Large intestine (tissue), 3 donors: ENCODE data around the gene DLL4. TPM values are rescaled to one million over a fixed set of nuclear protein-coding genes. Genes with fewer than 3 reads are reported as not detected.

Experiments
- DNase-seq, 2 donors: peaks; one replicate each; pipeline versions ENCODE4 v3.0.0 to v3.0.0-alpha.2; 2013
- H3K27ac ChIP-seq: one replicate; pipeline ENCODE4 v1.5.1; 2013; ENCODE audit warnings: low read length
- H3K27me3 ChIP-seq: 2 replicates; pipeline ENCODE4 v1.6.1; 2013; ENCODE audit warnings: low read length; ENCODE audit not compliant: control insufficient read depth, insufficient read depth
- H3K36me3 ChIP-seq: 2 replicates; pipeline ENCODE4 v1.6.1; 2013; ENCODE audit warnings: low read length; ENCODE audit not compliant: control insufficient read depth, insufficient read depth
- H3K4me1 ChIP-seq: one replicate; pipeline ENCODE4 v1.6.1; 2013; ENCODE audit warnings: low read length; ENCODE audit not compliant: control insufficient read depth, insufficient read depth
- H3K4me3 ChIP-seq: one replicate; pipeline ENCODE4 v1.5.1; 2013; ENCODE audit warnings: low read length
- H3K9me3 ChIP-seq: one replicate; pipeline ENCODE4 v1.6.1; 2013; ENCODE audit warnings: mild to moderate bottlenecking, low read depth, low read length, moderate library complexity; ENCODE audit not compliant: control insufficient read depth
- WGBS: methylation state at CpG from one replicate; pipeline ENCODE4 v1.1.5; 2013; ENCODE audit warnings: low lambda C conversion rate; ENCODE audit not compliant: insufficient coverage; 5-methylcytosine and 5-hydroxymethylcytosine counted together
- polyA plus RNA-seq: library from polyadenylated mRNA; unstranded; fragments of 120-200 nt; gene quantifications from one replicate; pipeline ENCODE4 v1.2.1, GENCODE V29; 2013

The DLL4 gene
- polyA plus RNA-seq, 1 donor, result 12.3 TPM

- H3K27ac ChIP-seq, result peak overlapping the region; percentile 59
- peaks cover 61% of the 10 kb centered on the region for H3K27me3 ChIP-seq
- H3K4me3 ChIP-seq, result peak overlapping the region; percentile 51
- no CpG with 5 or more reads among the region's 68 CpGs for WGBS
- no peaks in the 10 kb centered on the region for H3K36me3 ChIP-seq
- peak in 1 of 2 donors; percentile 65 for DNase-seq
- H3K4me1 ChIP-seq, result peaks cover 72% of the 10 kb centered on the region
- peaks cover 13% of the 10 kb centered on the region for H3K9me3 ChIP-seq
Measured at GRCh38 chr15:40927873-40928806, 1.0 kb upstream of the DLL4 start.

- Histone ChIP-seq H3K27ac (peak overlapping the region; percentile 34), H3K36me3 (peaks cover 5% of the 10 kb centered on the region), H3K9me3 (peaks cover 13% of the 10 kb centered on the region), H3K4me3 (peak overlapping the region; percentile 51), H3K4me1 (peaks cover 86% of the 10 kb centered on the region), H3K27me3 (peaks cover 61% of the 10 kb centered on the region)
- no CpG with 5 or more reads among the region's 56 CpGs for WGBS
- peak in 1 of 2 donors; percentile 63 for DNase-seq
Measured at GRCh38 chr15:40929660-40930429, 705 bp downstream of the DLL4 start.

- no CpG with 5 or more reads among the region's 46 CpGs for WGBS
- no peak overlapping the region for H3K27ac ChIP-seq
- peaks cover 13% of the 10 kb centered on the region for H3K9me3 ChIP-seq
- peaks cover 12% of the 10 kb centered on the region for H3K36me3 ChIP-seq
- peak in 1 of 2 donors; percentile 67 for DNase-seq
- H3K4me3 ChIP-seq, result peak overlapping the region; percentile 51
- H3K27me3 ChIP-seq, result peaks cover 53% of the 10 kb centered on the region
- peaks cover 81% of the 10 kb centered on the region for H3K4me1 ChIP-seq
Measured at GRCh38 chr15:40930430-40931299, 1.5 kb downstream of the DLL4 start.

DNA sequence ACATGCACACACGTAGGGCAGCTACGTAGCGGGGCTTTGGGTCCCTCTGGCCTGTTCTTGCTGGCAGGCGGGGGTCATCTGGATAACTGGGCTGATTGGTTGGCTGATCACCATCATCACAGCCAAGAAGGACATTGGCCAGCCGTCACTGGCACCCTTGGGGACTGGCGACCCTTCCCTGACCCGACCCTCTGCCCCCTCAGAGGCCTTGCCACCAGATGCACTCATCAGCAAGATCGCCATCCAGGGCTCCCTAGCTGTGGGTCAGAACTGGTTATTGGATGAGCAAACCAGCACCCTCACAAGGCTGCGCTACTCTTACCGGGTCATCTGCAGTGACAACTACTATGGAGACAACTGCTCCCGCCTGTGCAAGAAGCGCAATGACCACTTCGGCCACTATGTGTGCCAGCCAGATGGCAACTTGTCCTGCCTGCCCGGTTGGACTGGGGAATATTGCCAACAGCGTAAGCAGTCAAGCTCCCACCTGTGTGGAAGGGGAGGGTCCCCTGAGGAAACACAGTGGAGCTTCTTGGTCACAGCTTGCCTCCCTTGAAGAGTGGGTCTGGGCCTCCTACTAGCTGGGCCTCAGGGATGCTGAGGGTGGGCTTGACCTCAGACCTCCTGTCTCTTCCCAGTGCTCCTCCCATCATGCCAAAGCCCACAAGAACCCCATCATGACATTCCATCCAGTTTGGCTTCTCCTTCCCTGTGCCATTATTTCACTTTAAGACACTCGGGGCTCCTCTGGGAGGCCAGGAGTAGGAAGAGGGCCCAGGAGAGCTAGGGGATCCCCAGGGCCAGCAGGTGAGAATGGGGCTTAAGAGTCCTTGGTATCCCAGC is 2.4 kb downstream of the DLL4 start:
- WGBS, result no CpG with 5 or more reads among the region's 16 CpGs
- Histone ChIP-seq H3K9me3 (peaks cover 12% of the 10 kb centered on the region), H3K36me3 (peaks cover 20% of the 10 kb centered on the region), H3K27me3 (peaks cover 44% of the 10 kb centered on the region), H3K4me3 (peak overlapping the region; percentile 51), H3K27ac (peak overlapping the region; percentile 79), H3K4me1 (peaks cover 74% of the 10 kb centered on the region)
- no peak for DNase-seq

DNA sequence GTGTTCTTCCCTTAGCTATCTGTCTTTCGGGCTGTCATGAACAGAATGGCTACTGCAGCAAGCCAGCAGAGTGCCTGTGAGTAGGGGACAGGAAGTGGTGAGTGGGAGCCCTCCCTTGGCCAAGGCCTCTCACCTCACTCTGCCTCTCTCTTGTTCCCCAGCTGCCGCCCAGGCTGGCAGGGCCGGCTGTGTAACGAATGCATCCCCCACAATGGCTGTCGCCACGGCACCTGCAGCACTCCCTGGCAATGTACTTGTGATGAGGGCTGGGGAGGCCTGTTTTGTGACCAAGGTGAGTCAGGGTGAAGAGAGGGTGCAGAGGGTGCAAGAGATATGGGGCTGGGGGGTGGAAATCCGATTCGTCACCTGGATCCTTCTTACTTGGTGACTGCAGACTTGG is 3.0 kb downstream of the DLL4 start:
- H3K9me3 ChIP-seq, result peaks cover 12% of the 10 kb centered on the region
- DNase-seq, result peak in 1 of 2 donors; percentile 62
- peaks cover 26% of the 10 kb centered on the region for H3K36me3 ChIP-seq
- peaks cover 67% of the 10 kb centered on the region for H3K4me1 ChIP-seq
- H3K4me3 ChIP-seq, result peak overlapping the region; percentile 51
- peaks cover 38% of the 10 kb centered on the region for H3K27me3 ChIP-seq
- no CpG with 5 or more reads among the region's 8 CpGs for WGBS
- peak overlapping the region; percentile 79 for H3K27ac ChIP-seq

- WGBS, result no CpG with 5 or more reads among the region's 11 CpGs
- Histone ChIP-seq H3K27ac (peak overlapping the region; percentile 79), H3K27me3 (peaks cover 31% of the 10 kb centered on the region), H3K9me3 (peaks cover 7% of the 10 kb centered on the region), H3K36me3 (peaks cover 33% of the 10 kb centered on the region), H3K4me1 (peaks cover 62% of the 10 kb centered on the region), H3K4me3 (peak overlapping the region; percentile 51)
- DNase-seq, result peak in 1 of 2 donors; percentile 76
Measured at GRCh38 chr15:40932649-40933516, 3.7 kb downstream of the DLL4 start.

GRCh38 chr15:40933517-40933902 is 4.4 kb downstream of the DLL4 start:
- Histone ChIP-seq H3K27me3 (peaks cover 25% of the 10 kb centered on the region), H3K27ac (peak overlapping the region; percentile 79), H3K9me3 (peaks cover 5% of the 10 kb centered on the region), H3K4me1 (peaks cover 57% of the 10 kb centered on the region), H3K4me3 (no peak overlapping the region), H3K36me3 (peaks cover 34% of the 10 kb centered on the region)
- 36% methylated on average over 1 of the region's 3 CpGs for WGBS
- DNase-seq, result no peak

DNA sequence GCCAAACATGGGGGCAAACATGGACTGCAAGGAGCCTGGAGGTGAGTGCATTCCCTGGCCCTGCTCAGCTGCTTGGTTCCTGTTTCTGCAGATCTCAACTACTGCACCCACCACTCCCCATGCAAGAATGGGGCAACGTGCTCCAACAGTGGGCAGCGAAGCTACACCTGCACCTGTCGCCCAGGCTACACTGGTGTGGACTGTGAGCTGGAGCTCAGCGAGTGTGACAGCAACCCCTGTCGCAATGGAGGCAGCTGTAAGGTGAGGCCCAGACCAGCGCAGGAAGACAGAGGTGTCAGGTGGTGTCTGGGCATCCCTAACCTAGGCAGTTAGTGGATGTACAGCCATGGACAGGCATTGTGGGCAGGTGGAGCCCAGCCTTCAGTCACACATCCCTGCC is 5.3 kb downstream of the DLL4 start:
- H3K4me3 ChIP-seq, result no peak overlapping the region
- peaks cover 52% of the 10 kb centered on the region for H3K4me1 ChIP-seq
- peaks cover 16% of the 10 kb centered on the region for H3K27me3 ChIP-seq
- H3K36me3 ChIP-seq, result peaks cover 35% of the 10 kb centered on the region
- no CpG with 5 or more reads among the region's 6 CpGs for WGBS
- H3K9me3 ChIP-seq, result peaks cover 2% of the 10 kb centered on the region
- DNase-seq, result no peak
- H3K27ac ChIP-seq, result no peak overlapping the region
